GM23338 (cell line): ENCODE results near the gene NPNT. TPM values are rescaled to one million over a fixed set of nuclear protein-coding genes. Genes with fewer than 3 reads are reported as not detected.

ENCODE experiments used
- ATAC-seq: fragments of 200-7000 bp; cut with Tn5 transposase; 3 replicates; pipeline ENCODE4 v1.9.1; 2020
- DNase-seq: peaks from one replicate; pipeline ENCODE4 v3.0.0-alpha.2; 2015; ENCODE audit warnings: low spot score
- H2AFZ ChIP-seq: fragments of 200-600 bp; sonication (generic); 2 replicates; pipeline ENCODE4 v1.8.0; 2016; ENCODE audit warnings: antibody characterized with exemption, mild to moderate bottlenecking, moderate library complexity
- H3F3A ChIP-seq: fragments of 200-600 bp; sonication (generic); replicated peaks from 2 replicates; pipeline ENCODE4 v1.8.0; 2017; ENCODE audit warnings: antibody characterized with exemption, mixed run types, low read depth
- H3K27ac ChIP-seq: fragments of 200-600 bp; sonication (generic); 2 replicates; pipeline ENCODE4 v1.6.1; 2016; ENCODE audit warnings: low read depth
- H3K27me3 ChIP-seq: fragments of 200-600 bp; sonication (generic); 2 replicates; pipeline ENCODE4 v1.8.0; 2016; ENCODE audit warnings: mild to moderate bottlenecking, mixed run types, moderate library complexity; ENCODE audit not compliant: insufficient read depth
- H3K36me3 ChIP-seq: fragments of 200-600 bp; sonication (generic); 2 replicates; pipeline ENCODE4 v1.8.0; 2016; ENCODE audit warnings: mild to moderate bottlenecking; ENCODE audit not compliant: insufficient read depth
- H3K4me1 ChIP-seq: fragments of 200-600 bp; sonication (generic); 2 replicates; pipeline ENCODE4 v1.8.0; 2016; ENCODE audit warnings: mild to moderate bottlenecking, moderate library complexity; ENCODE audit not compliant: insufficient read depth
- H3K4me2 ChIP-seq: fragments of 200-600 bp; sonication (generic); 2 replicates; pipeline ENCODE4 v1.7.1; 2017; ENCODE audit warnings: mixed run types
- H3K4me3 ChIP-seq: fragments of 200-600 bp; sonication (generic); 2 replicates; pipeline ENCODE4 v1.6.1; 2016; ENCODE audit warnings: mixed run types
- H3K79me2 ChIP-seq: fragments of 200-600 bp; sonication (generic); replicated peaks from 2 replicates; pipeline ENCODE4 v1.8.0; 2017; ENCODE audit warnings: mild to moderate bottlenecking; ENCODE audit not compliant: insufficient read depth
- H3K9me2 ChIP-seq: fragments of 200-600 bp; sonication (generic); 2 replicates; pipeline ENCODE4 v1.8.0; 2017; ENCODE audit not compliant: insufficient read depth
- H4K20me1 ChIP-seq: fragments of 200-600 bp; sonication (generic); replicated peaks from 2 replicates; pipeline ENCODE4 v1.8.0; 2017; ENCODE audit warnings: mild to moderate bottlenecking; ENCODE audit not compliant: insufficient read depth
- H3K27ac Mint-ChIP-seq: 2 replicates; pipeline ENCODE4 v1.8.0; 2020; ENCODE audit warnings: inconsistent platforms, mild to moderate bottlenecking, moderate library complexity, mixed read lengths
- H3K27me3 Mint-ChIP-seq: 3 replicates; pipeline ENCODE4 v1.8.0; 2022; ENCODE audit warnings: low read depth, mild to moderate bottlenecking, moderate library complexity, mixed read lengths, inconsistent platforms; ENCODE audit not compliant: insufficient read depth, poor library complexity
- H3K36me3 Mint-ChIP-seq: 3 replicates; pipeline ENCODE4 v1.8.0; 2021; ENCODE audit warnings: low read depth, mild to moderate bottlenecking, inconsistent platforms, moderate library complexity, mixed read lengths
- H3K4me1 Mint-ChIP-seq: 3 replicates; pipeline ENCODE4 v1.8.0; 2020; ENCODE audit warnings: mild to moderate bottlenecking, inconsistent platforms, mixed read lengths
- H3K4me3 Mint-ChIP-seq: 3 replicates; pipeline ENCODE4 v1.8.0; 2021; ENCODE audit warnings: moderate library complexity, mild to moderate bottlenecking, inconsistent platforms, mixed read lengths
- H3K9me3 Mint-ChIP-seq: 3 replicates; pipeline ENCODE4 v1.8.0; 2020; ENCODE audit warnings: moderate library complexity, mild to moderate bottlenecking, inconsistent platforms, mixed read lengths
- EZH2 ChIP-seq: fragments of 200-600 bp; sonication (generic); IDR thresholded peaks from one replicate; pipeline ENCODE4 v1.8.0; 2017; ENCODE audit warnings: antibody characterized with exemption, mild to moderate bottlenecking, low read depth; ENCODE audit not compliant: unreplicated experiment
- EZH2phosphoT487 ChIP-seq: fragments of 200-600 bp; sonication (generic); IDR thresholded peaks from one replicate; pipeline ENCODE4 v1.8.1; 2018; ENCODE audit warnings: antibody characterized with exemption; ENCODE audit not compliant: unreplicated experiment
- POLR2AphosphoS5 ChIP-seq: IDR thresholded peaks from 2 replicates; pipeline ENCODE4 v1.6.1; 2016; ENCODE audit warnings: antibody characterized with exemption, low read depth
- STAT1 ChIP-seq: IDR thresholded peaks from one replicate; pipeline ENCODE4 v1.6.1; 2016; ENCODE audit warnings: antibody characterized with exemption; ENCODE audit not compliant: unreplicated experiment
- ZNF114 ChIP-seq: fragments of 250-450 bp; sonication (Bioruptor Pico); IDR thresholded peaks from 2 replicates; pipeline ENCODE4 v1.5.0; 2020; ENCODE audit warnings: mild to moderate bottlenecking, moderate library complexity
- ZNF331 ChIP-seq: fragments of 250-450 bp; sonication (Bioruptor Pico); IDR thresholded peaks from 2 replicates; pipeline ENCODE4 v1.5.0; 2020; ENCODE audit warnings: low read depth, mild to moderate bottlenecking, moderate library complexity
- polyA plus RNA-seq: library from polyadenylated mRNA; unstranded; fragments of >200 nt; fragmentation: Nextera tagmentation; extraction: Ambion mirVana; gene quantifications from 2 replicates; pipeline ENCODE4 v1.2.1, GENCODE V29; 2016
- total RNA-seq: library from RNA; depleted of rRNA; stranded (reverse); fragments of >200 nt; shearing (Covaris generic); gene quantifications from 2 replicates; pipeline ENCODE4 v1.2.3, GENCODE V29; 2014
- TF ChIP-seq, protein P1 (sequence below), 2 experiments: fragments of 200-600 bp in 1 of 2; sonication (generic) in 1 of 2; conservative IDR thresholded peaks; 2 replicates each; pipeline versions ENCODE4 v1.5.1 to v1.6.1; 2016 to 2017; ENCODE audit warnings: antibody characterized with exemption in 2 of 2, low read depth in 2 of 2, mild to moderate bottlenecking in 2 of 2, moderate library complexity in 1 of 2
- TF ChIP-seq, protein P2 (sequence below): IDR thresholded peaks from 2 replicates; pipeline ENCODE4 v1.6.1; 2016; ENCODE audit warnings: antibody characterized with exemption
- TF ChIP-seq, protein P3 (sequence below): IDR thresholded peaks from one replicate; pipeline ENCODE4 v1.6.1; 2018; ENCODE audit warnings: antibody characterized with exemption; ENCODE audit not compliant: unreplicated experiment

The NPNT gene
- total and polyA plus RNA-seq, 2 experiments from 2014 or later = 1.4 TPM

DNA sequence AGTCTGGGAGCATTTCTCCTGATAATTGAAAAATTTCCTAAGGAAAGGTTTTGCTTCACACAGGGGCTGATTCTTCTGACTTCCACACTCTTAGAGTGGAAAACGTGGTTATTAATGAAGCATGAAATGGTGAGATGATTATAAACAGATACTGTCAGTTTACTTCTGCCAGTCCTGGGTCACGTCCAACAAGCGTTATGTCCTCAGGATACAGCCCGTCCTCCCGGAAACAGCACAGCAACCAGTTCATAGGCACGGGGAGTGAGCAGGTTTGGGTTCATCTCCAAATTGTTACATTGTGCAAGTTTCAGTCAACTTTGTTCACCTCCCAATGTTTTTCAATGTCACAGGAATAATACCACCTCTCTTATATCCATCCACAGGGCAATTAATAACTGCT lies 98.8 kb downstream of the NPNT start:
- no peak overlapping the region for H2AFZ ChIP-seq

DNA sequence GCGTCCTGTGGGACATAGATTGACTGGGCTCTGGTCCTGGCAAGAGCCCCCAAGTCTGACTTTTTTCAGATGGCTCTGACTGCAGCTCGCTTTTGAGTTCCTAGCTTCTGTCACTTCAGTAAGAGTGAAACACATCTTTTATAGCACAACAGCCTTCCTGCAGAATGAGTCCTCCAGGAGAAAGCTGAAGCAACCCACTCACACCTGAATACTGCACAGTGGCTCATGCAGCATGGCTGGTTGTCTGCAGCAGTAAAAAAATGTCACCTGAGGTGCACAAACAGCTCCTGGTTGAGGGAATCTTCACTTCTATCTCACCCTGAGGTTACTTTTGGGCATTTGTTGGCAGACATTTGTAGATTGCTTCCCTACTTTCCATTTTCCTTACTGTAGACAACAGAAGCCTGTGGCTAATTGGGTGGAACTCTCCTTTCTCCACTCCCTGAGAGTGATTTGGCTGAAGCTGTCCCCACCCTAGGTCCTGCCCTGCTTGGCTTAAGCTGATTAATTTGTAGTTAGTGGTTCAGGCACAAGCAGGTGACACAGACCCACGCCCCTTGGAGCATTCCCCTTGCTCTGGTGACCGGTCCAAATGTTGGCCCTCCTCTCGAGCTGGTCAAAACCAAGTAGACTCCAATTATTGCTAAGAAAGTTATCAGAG lies 99.7 kb downstream of the NPNT start:
- Histone ChIP-seq H4K20me1 (no peaks in the 10 kb centered on the region), H3K79me2 (no peaks in the 10 kb centered on the region), H3K27me3 (no peaks in the 10 kb centered on the region), H3K27ac (no peak overlapping the region), H3K36me3 (no peaks in the 10 kb centered on the region), H3F3A (no peaks in the 10 kb centered on the region), H3K4me1 (peaks cover 18% of the 10 kb centered on the region), H3K9me2 (0 out of 2 replicates have a peak, but pooled peaks cover 3% of the 10 kb centered on the region), H3K4me2 (no peak overlapping the region), H2AFZ (no peak overlapping the region), H3K4me3 (no peak overlapping the region)
- Mint-ChIP-seq H3K36me3 (no peaks in the 10 kb centered on the region), H3K9me3 (no peaks in the 10 kb centered on the region; the same call in 2 of the 3 replicates), H3K4me3 (no peak overlapping the region), H3K27ac (no peak overlapping the region), H3K27me3 (peaks cover 3% of the 10 kb centered on the region), H3K4me1 (peaks cover 22% of the 10 kb centered on the region)
- no peak for DNase-seq
- ATAC-seq = no peak
- TF ChIP-seq, protein P1, sequence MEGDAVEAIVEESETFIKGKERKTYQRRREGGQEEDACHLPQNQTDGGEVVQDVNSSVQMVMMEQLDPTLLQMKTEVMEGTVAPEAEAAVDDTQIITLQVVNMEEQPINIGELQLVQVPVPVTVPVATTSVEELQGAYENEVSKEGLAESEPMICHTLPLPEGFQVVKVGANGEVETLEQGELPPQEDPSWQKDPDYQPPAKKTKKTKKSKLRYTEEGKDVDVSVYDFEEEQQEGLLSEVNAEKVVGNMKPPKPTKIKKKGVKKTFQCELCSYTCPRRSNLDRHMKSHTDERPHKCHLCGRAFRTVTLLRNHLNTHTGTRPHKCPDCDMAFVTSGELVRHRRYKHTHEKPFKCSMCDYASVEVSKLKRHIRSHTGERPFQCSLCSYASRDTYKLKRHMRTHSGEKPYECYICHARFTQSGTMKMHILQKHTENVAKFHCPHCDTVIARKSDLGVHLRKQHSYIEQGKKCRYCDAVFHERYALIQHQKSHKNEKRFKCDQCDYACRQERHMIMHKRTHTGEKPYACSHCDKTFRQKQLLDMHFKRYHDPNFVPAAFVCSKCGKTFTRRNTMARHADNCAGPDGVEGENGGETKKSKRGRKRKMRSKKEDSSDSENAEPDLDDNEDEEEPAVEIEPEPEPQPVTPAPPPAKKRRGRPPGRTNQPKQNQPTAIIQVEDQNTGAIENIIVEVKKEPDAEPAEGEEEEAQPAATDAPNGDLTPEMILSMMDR (conservative IDR thresholded peaks at IDR 0.05; ENCODE audit: low read depth in 2 of 2) = no peak
- TF ChIP-seq ZNF114 (CRISPR knock-in tag) = no peak
- TF ChIP-seq ZNF331 (CRISPR knock-in tag) = no peak
- TF ChIP-seq EZH2phosphoT487 = no peak

More for the DNA sequence above, 98.8 kb downstream of the NPNT start:
- Histone ChIP-seq H3K27ac (no peak overlapping the region), H3K36me3 (no peaks in the 10 kb centered on the region), H4K20me1 (no peaks in the 10 kb centered on the region), H3K9me2 (0 out of 2 replicates have a peak, but pooled peaks cover 3% of the 10 kb centered on the region), H3K79me2 (no peaks in the 10 kb centered on the region), H3F3A (no peaks in the 10 kb centered on the region), H3K4me1 (peaks cover 13% of the 10 kb centered on the region), H3K27me3 (no peaks in the 10 kb centered on the region), H3K4me2 (no peak overlapping the region), H3K4me3 (no peak overlapping the region)
- TF ChIP-seq POLR2AphosphoS5 (no peak), STAT1 (no peak), EZH2 (no peak), EZH2phosphoT487 (no peak), ZNF331 (CRISPR knock-in tag) (no peak)
- TF ChIP-seq, protein P2, sequence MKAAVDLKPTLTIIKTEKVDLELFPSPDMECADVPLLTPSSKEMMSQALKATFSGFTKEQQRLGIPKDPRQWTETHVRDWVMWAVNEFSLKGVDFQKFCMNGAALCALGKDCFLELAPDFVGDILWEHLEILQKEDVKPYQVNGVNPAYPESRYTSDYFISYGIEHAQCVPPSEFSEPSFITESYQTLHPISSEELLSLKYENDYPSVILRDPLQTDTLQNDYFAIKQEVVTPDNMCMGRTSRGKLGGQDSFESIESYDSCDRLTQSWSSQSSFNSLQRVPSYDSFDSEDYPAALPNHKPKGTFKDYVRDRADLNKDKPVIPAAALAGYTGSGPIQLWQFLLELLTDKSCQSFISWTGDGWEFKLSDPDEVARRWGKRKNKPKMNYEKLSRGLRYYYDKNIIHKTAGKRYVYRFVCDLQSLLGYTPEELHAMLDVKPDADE = no peak
- TF ChIP-seq, protein P3, sequence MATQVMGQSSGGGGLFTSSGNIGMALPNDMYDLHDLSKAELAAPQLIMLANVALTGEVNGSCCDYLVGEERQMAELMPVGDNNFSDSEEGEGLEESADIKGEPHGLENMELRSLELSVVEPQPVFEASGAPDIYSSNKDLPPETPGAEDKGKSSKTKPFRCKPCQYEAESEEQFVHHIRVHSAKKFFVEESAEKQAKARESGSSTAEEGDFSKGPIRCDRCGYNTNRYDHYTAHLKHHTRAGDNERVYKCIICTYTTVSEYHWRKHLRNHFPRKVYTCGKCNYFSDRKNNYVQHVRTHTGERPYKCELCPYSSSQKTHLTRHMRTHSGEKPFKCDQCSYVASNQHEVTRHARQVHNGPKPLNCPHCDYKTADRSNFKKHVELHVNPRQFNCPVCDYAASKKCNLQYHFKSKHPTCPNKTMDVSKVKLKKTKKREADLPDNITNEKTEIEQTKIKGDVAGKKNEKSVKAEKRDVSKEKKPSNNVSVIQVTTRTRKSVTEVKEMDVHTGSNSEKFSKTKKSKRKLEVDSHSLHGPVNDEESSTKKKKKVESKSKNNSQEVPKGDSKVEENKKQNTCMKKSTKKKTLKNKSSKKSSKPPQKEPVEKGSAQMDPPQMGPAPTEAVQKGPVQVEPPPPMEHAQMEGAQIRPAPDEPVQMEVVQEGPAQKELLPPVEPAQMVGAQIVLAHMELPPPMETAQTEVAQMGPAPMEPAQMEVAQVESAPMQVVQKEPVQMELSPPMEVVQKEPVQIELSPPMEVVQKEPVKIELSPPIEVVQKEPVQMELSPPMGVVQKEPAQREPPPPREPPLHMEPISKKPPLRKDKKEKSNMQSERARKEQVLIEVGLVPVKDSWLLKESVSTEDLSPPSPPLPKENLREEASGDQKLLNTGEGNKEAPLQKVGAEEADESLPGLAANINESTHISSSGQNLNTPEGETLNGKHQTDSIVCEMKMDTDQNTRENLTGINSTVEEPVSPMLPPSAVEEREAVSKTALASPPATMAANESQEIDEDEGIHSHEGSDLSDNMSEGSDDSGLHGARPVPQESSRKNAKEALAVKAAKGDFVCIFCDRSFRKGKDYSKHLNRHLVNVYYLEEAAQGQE = no peak
- ATAC-seq (no peak), DNase-seq (no peak)
- peaks cover 3% of the 10 kb centered on the region for H3K27me3 Mint-ChIP-seq
- H3K4me1 Mint-ChIP-seq = peaks cover 15% of the 10 kb centered on the region
- H3K4me3 Mint-ChIP-seq = no peak overlapping the region
- no peaks in the 10 kb centered on the region for H3K36me3 Mint-ChIP-seq
- no peak overlapping the region for H3K27ac Mint-ChIP-seq
- H3K9me3 Mint-ChIP-seq = no peaks in the 10 kb centered on the region; the same call in 1 of the 3 replicates
